HG03139 (cell line): ENCODE measurements around the gene KIF26A.

Experiments used
- ATAC-seq: cut with Tn5 transposase; IDR thresholded peaks from one replicate; pipeline ENCODE4 v1.9.1; 2021; ENCODE audit not compliant: unreplicated experiment

Gene KIF26A

DNA sequence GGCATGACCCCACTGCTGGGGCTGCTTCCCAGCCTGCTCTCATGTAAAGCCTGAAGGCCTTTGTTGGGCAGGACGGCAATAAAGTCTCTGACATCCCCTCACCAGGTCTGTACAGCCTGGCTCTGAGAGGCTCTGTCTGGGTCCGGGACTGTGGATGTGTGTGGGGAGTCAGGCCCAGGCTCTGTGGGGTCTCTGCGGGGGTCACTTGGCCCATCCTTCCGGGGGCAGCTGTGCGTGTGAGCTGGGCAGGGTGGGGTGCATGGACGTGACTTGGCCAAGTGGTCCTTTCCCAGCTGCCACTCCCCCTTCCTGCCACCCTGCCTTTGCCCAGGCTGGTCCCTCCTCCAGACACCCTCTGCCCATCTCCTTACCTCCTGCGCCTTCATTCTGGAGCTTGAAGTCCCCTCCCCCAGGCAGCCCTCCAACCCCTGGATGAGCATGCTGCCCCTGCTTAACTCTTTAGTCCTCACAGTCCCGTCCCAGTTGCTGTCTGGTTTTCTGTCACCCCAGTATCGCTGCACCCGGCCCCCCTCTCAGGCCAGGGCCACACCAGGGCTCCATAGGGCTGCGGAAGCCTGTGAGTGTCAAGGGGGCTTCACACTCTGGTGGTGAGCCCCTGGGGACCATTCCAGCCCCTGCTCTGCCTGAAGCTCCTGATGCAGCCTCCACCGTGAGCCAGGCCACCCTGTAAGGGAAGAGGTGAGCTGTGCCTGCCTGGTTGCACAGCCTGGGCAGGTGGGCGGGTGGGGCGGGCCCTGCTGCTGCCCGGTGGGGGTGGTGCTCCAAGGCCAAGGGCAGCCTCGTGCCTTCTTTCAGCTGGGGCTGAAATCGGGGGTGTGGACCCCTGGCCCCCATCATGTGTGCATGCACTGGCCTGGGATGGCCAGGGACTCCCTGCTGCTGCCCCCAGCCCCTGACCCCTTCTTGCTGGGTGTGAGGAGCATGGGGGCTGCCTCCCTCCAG, 25.5 kb upstream of the KIF26A start:
- no peak for ATAC-seq

DNA sequence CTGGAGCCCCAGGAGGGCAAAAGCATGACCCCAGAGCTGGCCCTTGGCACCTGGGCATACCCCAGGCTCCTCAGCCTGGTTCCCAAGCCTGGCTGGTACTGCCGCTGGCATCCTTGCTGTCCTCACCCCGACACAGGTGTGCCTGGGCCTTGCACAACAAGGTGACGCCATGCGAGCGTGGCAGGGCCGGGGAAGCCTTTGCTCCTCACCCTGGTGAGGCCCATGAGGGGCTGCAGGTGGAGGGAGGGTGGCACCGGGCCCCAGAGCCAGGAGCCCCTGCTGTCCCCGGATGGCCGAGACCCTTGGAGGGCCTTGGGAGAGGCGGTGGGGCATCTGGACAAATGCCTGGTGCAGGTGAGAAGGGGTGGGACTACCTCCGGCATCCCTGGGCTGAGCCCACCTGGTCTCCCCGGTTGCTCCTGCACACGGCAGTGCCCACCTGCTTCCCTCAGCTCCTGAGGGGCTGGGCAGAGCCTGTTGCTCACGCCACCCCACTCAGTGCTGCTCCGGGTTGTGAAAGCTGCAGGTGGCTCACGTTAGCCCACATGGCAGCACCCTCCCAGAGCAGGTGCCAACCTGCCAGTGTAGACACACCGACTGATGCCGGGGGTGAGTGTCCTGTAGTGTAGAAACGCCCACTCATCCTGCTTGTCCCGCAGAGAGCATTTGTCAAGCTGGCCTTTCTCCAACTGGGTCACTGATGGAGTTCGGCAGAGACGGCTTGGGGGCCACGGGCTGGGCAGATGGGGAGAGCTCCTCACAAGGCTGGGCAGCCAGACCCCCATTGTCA, 24.6 kb upstream of the KIF26A start:
- no peak for ATAC-seq

DNA sequence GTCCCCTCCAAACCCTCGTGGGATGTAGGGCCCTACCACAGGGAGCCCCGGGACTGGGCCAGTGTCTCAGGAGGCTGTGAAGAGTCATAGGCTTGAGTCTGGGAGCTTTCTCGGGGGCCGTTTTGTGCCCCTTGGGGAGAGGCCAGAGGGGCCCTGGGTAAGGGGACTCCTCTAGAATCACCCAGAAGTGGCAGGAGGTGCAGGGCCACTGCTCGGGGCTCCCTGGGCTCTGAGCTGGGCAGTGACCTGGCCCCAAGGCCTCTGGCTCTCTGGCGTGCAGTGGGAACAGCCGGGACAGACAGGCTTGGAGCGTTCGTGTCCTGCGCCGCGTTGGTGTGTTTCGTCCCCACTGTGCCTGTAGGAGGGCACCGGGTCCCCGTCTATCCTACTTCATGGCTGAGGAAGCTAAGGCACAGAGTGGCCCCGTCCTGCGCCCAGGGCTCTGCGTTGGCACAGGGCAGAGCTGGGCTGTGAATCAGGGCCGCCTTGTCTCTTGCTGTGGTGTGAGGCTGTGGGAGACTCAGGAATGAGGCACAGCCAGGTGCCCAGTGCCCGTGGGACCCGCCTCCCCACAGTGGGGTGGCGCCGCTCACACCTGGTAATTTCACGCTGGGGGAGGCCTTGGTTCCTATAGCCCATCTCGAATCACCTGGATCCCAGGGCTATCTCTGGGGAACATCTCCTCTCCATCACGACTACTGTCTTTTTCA, 23.8 kb upstream of the KIF26A start:
- no peak for ATAC-seq

DNA sequence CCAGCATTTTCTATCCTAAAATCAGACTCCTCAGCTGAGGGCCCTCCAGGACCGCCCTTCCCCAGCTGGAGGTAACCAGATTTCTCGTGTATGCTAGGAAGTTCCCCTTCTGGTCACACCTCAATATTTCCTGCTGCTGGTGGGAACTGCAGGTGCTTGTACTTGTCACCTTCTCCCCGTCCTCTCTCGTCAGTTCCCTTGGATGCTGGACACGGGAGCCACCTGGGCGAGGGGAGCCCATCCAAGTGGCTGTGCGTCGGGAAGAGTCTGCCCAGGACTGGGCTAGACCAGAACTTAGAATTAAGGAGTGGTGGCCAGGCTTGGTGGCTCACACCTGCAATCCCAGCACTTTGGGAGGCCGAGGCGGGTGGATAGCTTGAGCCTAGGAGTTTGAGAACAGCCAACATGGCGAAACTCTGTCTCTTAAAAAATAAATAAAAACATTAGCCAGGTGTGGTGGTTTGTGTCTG, 23.2 kb upstream of the KIF26A start:
- no peak for ATAC-seq

DNA sequence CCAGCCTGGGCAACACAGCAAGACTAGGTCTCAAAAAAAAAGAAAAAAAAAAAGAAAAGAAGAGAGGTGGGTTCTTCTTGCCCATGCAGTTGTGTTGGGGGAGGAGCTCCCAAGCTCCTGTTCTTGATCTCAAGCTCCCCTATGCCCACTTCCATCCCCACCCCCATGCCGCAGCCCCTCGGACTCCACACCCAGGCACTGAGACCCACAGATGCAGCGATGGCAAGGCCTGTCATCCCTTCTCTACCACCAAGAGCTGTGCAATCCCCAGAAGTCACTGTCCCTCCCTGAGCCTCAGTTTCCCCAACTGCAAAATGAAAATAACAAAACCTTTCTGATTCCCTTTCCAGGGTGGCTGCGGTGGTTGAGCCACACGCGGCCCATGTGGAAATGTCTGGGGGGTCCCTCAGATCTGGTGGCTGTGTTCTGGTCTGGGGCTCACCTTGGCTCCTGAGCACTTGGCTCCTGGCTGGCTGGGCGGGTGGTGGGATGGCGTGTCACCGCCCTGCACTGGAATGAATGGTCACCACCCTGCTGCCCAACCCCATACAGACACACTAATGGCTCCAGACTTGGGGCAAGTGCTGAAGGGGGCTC, 22.6 kb upstream of the KIF26A start:
- no peak for ATAC-seq

DNA sequence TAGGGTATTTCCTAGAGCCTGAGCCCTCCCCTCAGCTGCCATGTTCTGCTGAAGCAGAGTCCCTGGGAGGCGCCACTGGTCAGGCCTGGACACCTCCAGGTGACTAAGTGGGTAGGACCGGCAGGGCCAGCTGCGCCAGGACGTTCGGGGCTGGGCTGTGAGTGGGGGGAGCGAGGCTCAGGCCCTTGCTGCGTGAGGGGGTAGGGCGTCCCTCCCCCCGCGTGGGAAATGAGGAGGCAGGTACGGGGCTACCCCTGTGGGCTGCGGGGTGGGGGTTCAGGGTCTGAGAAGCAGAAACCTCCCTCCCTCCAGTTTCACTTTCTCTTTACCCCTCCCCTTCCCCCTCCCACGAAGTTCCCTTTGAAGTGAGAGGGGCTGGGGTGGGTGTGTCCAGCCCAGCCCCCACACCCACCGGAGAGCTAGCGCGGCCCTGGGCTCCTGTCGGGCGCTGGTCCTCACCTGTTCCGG, 22.1 kb upstream of the KIF26A start:
- no peak for ATAC-seq

DNA sequence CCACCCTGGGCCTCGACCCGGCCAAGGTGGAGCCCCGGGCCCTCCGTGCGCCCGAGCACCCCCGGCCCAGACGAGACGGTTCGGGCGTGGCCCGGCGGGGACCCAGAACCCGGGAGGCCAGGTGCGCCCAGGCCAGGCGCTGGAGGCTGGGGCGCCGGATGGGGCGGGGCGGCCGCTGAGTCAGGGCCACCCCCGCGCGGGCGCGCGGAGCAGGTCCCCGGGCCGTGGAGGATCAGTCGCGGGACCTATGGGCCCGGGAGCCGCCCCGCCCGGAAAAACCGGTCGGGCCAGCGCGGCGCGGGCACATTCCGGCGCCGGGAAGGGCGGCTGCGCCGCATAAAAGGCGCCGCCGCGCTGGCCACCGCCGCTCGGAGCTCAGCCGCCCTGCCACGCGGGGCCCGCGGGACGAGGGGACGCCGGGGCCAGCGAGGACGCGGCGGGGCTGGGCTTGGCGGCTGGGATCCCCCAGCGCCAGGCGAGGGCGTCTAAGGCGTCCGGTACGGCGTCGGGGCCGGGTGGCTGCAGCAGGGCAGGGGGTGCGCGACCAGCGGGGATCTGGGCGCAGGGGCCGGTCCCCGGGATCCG, 21.5 kb upstream of the KIF26A start:
- ATAC-seq = no peak

DNA sequence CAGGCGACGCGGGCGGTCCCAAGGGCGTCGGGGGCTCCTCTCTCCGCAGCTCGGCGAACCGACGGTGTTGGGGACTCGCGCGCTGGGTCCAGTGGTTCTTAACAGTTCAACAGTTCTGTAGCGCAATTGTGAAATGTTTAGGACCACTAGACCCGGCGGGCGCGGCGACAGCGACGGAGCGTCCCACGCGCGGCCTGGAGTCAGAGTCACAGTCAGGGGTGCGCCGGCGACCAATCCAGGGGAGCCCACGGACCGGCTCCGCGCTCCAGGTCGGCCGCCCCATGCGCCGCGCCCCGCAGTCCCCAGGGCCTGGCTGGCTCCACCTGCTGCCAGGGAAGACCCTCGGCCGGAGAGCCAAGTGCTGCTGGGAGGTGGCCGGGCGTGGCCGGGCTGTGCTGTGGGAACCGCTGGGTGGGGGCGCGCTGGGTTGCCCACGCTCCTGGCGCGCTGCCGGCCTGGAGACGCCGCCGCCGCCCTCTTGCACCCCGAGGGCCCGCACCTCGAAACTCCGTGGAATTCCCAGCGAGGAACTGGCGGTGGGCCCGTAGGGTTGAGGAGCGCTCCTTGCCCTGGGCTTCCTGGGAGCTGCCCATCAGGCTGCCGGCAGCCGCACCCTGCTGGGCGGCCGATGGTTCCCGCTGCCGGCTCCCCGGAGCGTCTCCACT, 20.9 kb upstream of the KIF26A start:
- ATAC-seq = no peak

DNA sequence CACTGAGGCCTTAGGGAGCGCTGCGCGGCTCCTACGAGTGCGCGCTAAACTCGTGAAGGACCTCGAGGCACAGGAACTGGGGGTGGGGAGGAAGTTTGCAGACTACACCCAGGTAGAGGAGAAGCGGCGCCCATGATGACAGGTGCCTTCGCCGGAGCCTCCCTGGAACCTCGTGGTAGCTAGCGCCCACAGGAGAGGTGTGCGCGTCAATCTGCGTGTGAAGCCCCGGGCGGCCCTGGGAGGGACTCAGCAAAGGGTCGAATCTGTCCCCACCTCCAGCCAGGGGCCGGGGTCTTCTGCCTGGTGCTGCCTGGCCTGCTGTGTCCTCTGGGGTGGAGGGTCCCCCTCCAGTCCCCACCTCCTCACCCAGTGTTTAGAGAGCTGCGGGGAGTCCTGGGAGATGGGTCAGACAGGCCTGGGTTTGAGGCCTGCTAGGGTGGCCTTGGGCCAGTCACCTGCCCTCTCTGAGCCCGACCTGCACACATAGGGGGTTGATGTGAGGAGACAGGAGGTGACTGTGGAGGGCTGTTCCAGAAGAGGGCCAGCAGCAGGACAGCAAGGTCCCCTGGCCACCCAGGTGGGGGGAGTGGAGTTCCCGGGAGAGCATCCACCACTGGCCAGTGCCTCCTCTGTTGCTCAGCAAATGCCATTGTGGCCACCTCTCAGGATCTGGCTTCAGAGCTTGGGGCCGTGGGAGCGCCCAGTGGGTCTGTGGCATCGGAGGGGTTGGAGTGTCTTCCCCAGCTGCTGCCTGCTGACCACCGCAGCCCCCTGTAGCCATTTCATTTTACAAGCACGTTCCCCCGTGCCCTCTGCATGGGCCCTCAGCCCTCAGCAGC, 20.2 kb upstream of the KIF26A start:
- ATAC-seq = no peak

DNA sequence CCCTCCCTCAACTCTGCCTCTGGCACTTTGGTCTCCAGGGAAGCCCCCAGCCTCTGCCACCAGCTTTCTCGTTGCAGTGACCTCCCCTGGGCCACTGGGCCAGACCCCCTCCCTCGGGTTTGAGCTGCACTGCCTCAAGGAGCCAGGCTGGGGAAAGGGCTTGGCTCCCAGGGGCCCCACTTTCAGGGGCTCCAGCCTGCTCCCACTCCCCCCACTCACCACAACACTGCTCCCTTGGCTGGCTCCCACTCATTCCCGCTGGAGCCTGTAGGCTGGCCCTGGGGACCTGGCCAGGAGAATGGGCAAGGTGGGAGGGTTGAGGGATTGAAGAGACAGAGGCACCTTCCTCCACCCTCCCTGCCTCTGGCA, 19.3 kb upstream of the KIF26A start:
- ATAC-seq = no peak

DNA sequence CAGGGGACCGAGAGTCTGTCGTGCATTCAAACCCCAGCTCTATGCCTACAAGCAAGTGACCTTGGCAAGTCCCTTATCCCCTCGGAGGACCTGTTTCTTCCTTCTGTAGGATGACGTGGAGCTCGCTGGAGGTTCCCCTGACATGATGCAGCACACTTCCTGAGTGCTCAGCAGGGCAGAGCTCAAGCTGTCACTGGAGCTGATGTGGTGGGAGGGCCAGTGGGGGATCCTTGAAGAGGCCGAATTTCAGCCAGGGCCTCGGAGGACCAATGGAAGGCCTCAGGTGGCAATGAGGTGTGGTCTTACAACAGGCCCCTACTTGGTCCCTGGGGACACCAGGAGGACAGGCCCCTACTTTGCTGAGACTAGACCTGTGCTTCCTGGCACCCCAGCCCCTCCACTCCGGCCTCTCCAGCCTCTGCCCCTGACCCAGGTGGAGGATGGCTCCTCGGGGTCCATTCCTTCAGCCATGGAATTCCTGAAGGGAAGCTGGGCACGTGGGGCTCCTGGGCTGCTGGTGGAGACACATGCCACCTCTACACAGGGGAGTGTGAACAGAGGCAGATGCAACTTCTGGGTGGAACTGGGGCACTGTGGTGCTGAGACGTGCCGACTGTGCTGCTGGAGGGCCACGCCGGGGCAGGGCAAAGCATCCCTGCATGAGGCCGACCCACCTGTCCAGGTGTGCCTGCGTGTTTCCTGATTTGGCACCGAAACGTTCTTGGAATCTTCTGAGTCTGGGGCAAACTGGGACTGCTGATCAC, 18.7 kb upstream of the KIF26A start:
- ATAC-seq = no peak

DNA sequence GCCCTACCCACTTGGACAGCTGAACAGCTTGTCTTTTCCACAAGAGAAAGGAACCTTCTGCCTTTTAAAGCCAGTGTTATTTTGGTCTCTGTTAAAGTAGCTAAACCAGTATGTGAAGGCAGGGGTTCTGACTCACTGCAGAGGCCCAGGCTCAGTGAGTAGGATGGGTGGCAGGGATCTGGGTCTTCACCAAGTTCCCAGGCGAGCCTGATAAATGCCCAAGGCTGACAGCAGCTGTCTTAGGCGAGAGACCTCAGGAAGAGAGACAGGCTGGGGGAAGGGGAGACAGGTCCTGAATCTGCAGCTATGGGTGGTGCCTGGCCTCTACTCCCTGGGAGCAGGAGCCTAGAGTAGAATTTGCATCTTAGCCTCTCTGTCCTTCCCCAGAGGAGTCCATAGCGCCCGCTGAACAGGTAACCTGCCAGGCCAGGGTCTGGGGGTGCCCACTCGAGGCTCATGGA, 18.1 kb upstream of the KIF26A start:
- no peak for ATAC-seq

DNA sequence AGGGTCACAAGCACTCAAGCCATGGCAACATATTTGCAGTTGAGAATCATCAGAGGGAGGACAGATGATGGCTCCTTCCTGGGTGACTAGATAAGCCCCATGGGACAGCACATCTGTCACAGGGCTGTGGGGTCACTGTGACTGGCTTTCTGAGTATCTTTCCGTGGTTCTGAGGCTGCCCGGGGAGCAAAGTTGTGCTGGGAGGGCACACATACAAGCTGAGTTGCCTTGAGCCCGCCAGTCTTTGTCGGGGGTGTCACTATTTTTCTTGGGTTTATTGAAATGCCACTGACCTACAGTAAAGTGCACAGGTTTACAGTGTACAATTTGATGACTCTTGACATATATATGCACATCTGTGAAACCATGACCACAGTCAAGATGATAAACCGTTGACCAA, 17.2 kb upstream of the KIF26A start:
- no peak for ATAC-seq

DNA sequence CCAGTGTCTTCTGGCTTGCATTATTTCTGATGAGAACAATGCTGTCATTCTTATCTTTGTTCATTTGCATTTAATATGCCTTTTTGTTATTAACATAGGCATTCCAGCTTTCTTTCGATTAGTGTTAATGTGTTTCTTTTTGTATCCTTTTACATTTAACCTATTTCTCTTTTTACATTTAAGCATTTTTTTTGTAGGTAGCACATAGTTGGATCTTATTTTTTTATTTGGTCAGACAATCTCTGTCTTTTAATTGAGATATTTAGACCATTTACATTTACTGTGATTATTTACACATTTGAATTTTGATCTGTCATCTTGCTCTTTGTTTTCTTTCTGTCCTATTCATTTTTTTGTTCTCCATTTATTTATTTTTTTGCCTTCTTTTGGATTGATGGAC, 14.5 kb upstream of the KIF26A start:
- ATAC-seq = no peak

DNA sequence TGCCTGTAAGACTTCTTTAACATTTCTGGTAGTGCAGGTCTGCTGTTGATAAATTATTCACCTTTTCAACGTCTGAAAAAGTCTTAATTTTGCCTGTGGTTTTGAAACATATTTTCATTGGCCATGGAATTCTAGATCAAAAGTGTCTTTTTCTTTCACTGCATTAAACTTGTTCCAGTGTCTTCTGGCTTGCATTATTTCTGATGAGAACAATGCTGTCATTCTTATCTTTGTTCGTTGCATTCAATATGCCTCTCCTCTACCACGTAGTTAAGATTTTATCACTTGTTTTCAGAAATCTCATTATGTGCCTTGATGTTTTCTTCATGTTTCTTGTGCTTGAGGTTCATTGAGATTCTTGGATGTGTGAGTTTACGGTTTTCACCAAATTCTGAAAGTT, 13.4 kb upstream of the KIF26A start:
- no peak for ATAC-seq

DNA sequence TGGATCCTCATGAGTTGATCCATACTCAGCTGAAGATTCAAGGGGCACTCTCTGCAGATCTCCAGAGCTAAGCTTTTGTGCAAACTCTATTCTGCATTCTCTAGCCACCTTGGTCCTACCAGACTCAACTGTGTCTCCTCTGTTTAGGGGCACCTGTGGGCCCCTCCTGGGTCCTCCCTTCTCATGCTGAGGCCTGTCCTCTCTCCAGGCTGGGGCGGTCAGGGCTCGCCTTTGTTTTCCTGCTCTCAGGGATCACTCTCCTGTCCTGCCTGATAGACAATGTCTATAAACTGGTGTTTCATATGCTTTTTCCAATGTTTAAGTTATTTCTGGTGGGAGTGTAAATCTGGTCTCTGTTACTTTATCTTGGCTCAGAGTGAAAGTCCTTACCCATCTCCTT, 11.6 kb upstream of the KIF26A start:
- no peak for ATAC-seq

DNA sequence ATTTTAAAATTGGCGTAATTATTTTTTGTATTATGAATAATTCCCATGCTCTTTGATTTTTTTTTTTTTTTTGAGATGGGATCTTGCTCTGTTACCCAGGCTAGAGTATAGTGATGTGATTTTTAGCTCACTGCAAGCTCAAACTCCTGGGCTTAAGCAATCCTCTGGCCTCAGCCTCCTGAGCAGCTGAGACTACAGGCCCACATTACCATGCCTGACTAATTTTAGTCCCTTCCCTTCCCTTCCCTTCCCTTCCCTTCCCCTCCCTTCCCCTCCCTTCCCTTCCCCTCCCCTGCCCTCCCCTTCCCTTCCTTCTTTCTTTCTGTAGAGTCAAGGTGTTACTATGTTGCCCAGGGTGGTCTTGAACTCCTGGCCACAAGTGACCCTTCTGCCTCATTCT, 9.4 kb upstream of the KIF26A start:
- ATAC-seq = no peak

DNA sequence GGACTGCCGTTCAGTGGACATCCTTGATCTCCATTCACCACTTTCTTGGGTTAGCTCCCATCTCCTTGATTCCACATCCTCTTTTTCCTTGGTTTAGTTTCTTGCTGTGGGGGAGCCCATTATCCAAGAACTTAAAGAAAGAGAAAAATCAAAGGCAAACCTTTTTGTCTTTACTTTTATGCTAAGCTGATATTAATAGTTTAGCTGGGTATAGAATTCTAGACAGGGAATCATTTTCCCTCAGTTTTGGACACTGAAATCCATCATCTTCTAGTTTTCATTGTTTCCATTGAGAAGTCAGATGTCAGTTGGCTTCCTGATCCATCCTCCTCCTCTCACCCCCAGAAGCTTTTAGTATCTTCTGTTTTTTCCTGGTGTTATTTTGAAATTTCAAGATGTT, 8.8 kb upstream of the KIF26A start:
- ATAC-seq = no peak
